ENCODE measurements around the gene ANAPC15.
A peak's percentile ranks its signal among the peaks of the same experiment; 100 is the strongest.

Gene ANAPC15

DNA sequence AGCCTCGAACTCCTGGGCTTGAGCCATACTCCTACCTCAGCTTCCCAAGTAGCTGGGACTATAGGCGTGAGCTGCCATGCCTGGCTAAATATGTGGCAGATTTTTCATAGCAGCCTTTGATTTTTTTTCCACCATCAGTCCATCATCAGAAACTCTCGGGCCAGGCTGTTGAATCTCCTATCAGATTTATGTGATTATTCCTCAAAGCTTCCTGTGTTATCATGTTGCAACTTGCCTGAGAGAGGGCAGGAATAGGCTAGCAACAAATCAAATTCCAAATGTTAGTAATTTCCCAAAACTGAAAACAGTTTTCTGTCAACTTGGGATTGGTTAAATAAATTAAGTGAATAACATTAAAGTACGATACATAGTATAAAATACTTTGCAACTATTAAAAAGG, 28.4 kb downstream of the ANAPC15 start:
- DNase-seq, result no peak

GRCh38 chr11:72083414-72083813, 29.1 kb downstream of the ANAPC15 start:
- no peak for DNase-seq

DNA sequence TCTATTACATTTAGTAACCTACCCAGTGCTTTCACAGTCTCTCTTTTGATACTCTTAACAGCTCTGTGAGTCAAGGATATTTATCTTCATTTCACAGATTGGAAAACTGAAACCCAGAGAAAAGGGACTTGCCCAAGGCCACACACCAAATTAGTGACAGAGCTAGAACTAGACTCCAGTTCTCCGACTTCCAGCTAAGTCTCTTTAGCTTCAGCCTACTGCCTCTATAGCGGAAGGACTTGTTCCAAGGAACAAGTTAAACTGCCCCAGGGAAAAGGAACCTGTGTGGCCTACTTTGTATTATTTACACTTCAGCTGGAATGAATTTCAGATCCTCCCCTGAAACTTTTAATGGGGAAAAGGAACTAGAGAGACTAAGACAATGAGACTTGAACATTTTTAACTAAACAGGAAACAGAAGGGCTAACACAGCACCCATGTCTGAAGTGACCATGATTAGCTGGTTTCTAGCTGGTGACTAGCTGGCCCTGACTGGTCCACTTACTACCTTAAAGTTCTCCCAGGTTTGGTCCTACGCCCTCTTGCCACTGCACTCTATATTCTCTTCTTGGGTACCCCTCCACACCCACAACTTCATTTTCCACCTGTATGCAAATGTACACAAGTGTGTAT, 30.6 kb downstream of the ANAPC15 start:
- no peak for DNase-seq

- no peak for DNase-seq
Measured at GRCh38 chr11:72081184-72081644, 31.3 kb downstream of the ANAPC15 start.

GRCh38 chr11:72080326-72081183, 31.9 kb downstream of the ANAPC15 start, which contains the start of the genes LRRC51 and NUMA1:
LRRC51 (plus strand) TSS chr11:72080850; CDS start chr11:72089084, 8,234 bp downstream.
NUMA1 (minus strand) TSS chr11:72080542; CDS start chr11:72035943, 44,599 bp downstream.
- DNase-seq, result peak; percentile 99

DNA sequence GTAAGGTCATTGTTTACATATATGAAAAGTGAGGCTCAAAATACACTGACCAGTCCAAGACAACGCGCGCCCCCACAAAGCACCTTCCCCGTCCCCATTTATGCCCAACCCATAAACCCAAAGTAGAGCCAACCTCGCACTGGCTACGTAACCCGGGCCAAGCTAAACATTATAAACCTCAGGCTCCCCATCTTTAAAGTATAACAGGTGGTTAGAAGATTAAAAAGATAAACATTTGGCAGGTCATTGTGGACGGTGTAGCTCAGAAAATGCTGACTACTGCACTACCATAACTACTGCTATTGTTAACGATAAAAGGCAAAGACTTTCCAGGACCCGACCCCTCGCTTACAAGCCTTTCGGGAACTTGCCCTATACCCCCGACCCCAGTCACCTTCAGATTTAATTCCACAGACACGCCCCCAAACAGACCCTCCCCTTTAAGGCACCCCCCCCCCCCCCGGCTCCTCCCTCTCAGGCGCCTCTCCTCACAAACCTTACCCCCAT, 32.6 kb downstream of the ANAPC15 start:
- peak; percentile 49 for DNase-seq

- no peak for DNase-seq
Measured at GRCh38 chr11:72078477-72078876, 34.0 kb downstream of the ANAPC15 start.

GRCh38 chr11:72075756-72076155, 36.7 kb downstream of the ANAPC15 start:
- DNase-seq, result no peak

DNA sequence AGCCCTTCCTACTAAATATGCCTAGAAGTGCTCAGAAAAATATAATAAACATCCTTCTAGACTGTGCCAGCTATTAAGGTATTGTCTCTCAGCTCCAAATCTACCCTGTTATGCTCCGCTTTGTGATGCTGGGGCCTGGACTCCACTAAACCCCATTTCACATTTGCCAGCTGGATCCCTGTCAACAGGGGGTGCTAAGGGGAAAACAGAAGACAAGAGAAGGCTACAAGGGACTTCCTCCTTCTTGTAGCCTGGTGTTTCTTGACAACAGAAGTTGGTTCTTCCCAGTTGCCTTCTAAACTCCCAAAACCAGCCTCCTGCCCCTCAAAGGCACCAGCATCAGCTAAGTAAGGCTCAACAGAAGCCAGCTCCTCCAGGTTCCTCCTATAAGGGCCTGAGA, 37.4 kb downstream of the ANAPC15 start:
- no peak for DNase-seq

GRCh38 chr11:72072348-72072747, 40.1 kb downstream of the ANAPC15 start:
- no peak for DNase-seq

GRCh38 chr11:72070491-72070890, 42.0 kb downstream of the ANAPC15 start:
- DNase-seq, result no peak

- no peak for DNase-seq
Measured at GRCh38 chr11:72069787-72070251, 42.7 kb downstream of the ANAPC15 start.

DNA sequence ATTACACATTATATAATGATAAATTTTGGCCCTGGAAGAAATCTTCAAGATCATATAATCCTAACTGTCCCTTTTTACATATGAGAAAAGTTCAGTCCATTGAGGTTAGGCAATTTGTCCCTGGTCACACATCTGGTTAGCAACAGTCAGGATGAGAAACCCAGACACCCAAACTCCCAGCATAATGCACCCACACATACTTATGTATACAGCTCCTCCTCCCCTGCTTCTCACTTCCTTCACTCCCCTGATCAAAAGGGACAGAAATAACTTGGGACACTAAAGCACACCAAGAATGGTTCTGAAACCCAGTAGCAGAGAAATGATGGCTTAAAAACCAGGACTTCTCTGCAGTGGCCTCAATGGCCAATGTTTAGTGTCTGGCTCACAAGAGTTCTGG, 43.3 kb downstream of the ANAPC15 start:
- DNase-seq, result no peak

- no peak for DNase-seq
Measured at GRCh38 chr11:72067676-72068075, 44.8 kb downstream of the ANAPC15 start.

DNA sequence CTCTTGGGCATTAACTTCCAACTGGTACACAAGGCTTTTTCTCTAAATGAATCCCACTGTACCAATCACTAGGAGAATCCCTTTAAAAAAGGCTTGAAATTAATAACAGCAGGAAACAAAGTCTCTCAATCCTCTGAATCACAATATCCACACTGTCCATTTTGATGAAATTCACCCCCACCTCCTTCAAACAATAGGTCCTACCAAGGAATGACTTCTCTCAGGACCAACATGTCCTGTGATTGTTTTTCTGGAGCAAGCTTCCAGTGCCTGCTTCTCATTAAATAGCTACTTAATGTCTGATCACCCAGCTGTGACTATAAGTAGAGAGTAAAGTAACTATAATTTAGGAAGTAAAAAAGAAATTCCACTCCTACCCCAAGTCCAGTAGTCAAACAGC, 45.2 kb downstream of the ANAPC15 start:
- no peak for DNase-seq

GRCh38 chr11:72066855-72067254, 45.6 kb downstream of the ANAPC15 start:
- DNase-seq, result no peak

DNA sequence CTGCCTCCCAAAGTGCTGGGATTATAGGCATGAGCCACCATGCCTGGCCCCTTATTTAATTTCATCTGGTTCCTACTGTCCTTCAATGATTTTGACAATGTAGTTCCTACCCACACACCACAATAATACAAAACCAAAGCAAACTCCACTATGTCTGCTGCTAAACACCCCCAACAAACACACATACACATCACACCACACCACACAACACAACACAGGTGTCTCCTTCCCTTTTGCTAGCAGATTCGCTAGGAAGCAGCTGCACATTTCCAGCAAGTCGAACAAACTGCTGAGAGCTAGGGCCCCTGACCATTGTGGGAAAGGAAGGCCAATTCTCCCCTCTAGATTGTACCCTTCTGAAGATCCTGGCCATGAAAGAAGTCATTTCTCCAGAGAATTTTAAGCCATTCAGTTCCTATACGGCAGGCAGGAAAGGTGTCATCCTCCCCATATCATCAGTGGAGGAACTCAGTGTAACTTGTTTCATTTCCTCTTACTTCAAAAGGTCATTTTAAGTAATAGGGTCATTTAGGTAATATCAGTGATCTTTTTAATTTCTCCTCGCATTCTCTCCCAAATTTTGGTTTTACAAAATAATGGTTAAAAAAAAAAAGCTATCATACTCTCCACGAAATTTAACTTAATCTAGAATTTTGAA, 50.6 kb downstream of the ANAPC15 start:
- DNase-seq, result no peak
